Body of pancreas (tissue), 4 donors: ENCODE results near the gene NDUFS7.

Experiments
- POLR2A ChIP-seq, 3 donors: fragments of 450-650 bp; IDR thresholded peaks; one replicate each; pipeline ENCODE4 v1.6.1; 2016; ENCODE audit warnings: antibody characterized with exemption in 3 of 3, mild to moderate bottlenecking in 2 of 3
- TF ChIP-seq, protein P1 (sequence below), 7 experiments: fragments of 450-650 bp in 4 of 7; fragments of 200-600 bp in 3 of 7; sonication (generic) in 3 of 7; IDR thresholded peaks; one replicate each; pipeline ENCODE4 v1.5.1; 2016 to 2019; ENCODE audit warnings: antibody characterized with exemption in 7 of 7

DNA sequence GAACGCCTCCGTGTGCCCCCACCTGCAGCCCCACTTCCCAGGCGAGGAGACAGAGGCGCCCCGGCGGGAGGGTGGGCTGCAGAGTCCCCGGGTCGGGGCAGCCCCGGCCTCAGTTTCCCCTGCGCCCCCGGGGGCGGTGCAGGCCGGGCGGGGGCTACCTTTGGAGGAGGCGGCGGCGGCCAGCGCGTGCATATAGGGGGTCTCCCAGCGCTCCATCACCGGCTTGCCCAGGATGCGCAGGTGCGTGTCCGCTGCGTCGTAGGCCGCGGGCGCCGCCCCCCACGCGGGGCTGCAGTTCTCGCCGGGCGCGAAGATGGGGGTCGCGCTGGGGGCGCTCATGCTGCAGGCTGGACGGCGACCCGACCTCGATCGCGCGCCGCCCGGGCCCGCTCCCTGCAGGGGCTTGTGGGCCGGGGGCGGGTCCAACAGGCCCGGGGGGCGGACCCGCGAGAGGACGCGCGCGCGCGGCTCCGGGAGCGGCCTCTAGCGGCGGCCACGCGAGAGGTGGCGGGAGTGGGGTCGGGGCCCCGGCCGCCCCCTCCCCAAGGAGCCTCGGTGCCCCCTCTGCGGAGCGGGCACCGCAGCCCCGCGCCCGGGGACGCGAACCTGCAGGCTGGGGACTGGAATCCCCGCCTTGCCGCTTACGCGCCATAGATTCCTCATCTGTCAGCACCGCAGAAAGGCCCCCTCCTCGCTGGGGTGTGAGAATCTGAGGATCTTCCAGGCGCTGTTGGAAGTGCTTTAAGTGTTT is 17.6 kb downstream of the NDUFS7 start, which contains the start of gene GAMT:
- TF ChIP-seq, protein P1, sequence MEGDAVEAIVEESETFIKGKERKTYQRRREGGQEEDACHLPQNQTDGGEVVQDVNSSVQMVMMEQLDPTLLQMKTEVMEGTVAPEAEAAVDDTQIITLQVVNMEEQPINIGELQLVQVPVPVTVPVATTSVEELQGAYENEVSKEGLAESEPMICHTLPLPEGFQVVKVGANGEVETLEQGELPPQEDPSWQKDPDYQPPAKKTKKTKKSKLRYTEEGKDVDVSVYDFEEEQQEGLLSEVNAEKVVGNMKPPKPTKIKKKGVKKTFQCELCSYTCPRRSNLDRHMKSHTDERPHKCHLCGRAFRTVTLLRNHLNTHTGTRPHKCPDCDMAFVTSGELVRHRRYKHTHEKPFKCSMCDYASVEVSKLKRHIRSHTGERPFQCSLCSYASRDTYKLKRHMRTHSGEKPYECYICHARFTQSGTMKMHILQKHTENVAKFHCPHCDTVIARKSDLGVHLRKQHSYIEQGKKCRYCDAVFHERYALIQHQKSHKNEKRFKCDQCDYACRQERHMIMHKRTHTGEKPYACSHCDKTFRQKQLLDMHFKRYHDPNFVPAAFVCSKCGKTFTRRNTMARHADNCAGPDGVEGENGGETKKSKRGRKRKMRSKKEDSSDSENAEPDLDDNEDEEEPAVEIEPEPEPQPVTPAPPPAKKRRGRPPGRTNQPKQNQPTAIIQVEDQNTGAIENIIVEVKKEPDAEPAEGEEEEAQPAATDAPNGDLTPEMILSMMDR (IDR thresholded peaks at IDR 0.05): peak in 5 of 7 experiments; percentile 19 to 55 (median 42)
- TF ChIP-seq POLR2A (IDR thresholded peaks at IDR 0.05): no peak
